Stimulated activated CD8-positive, alpha-beta memory T cell treated with anti-CD3 and anti-CD28 coated beads, Interleukin-12 subunit alpha, Interleukin-12 subunit beta, amount 100 ng/mL, for 1 hour (primary cell): ENCODE measurements around the gene HSPH1.

ENCODE experiments used
- DNase-seq: peaks from one replicate; pipeline ENCODE4 v3.0.0-alpha.2; 2020; ENCODE audit warnings: low read depth

Gene HSPH1

DNA sequence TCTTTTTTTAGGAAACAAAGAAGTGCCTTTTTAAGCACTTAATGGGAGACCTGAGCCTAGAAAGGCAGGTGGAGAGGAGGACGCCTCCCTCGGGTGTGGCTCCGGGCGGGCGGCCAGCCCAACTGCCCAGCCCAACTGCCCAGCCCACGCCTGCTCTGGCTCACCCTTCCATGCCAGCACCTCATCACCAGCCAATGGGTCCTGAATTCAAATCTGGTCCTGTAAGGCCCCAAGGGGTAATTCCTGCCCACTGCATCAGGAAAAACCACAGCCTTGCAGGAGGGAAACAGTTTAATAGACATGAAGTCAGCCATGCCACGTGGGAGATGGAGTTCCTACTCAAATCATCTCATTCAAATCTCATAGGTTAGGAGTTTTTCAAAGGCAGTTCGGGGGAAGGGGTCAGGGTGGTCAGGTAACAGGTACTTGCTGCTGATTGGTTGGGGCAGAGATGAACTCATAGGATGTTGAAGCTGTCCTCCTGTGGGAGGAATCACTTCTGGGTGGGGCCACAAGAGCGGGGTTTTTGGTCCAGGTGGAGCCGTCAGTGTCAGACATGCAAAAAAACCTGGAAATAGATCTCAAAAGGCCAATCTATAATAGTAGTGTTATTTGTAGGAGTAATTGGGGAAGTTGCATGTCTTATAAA is 64.9 kb downstream of the HSPH1 start:
- DNase-seq: no peak

DNA sequence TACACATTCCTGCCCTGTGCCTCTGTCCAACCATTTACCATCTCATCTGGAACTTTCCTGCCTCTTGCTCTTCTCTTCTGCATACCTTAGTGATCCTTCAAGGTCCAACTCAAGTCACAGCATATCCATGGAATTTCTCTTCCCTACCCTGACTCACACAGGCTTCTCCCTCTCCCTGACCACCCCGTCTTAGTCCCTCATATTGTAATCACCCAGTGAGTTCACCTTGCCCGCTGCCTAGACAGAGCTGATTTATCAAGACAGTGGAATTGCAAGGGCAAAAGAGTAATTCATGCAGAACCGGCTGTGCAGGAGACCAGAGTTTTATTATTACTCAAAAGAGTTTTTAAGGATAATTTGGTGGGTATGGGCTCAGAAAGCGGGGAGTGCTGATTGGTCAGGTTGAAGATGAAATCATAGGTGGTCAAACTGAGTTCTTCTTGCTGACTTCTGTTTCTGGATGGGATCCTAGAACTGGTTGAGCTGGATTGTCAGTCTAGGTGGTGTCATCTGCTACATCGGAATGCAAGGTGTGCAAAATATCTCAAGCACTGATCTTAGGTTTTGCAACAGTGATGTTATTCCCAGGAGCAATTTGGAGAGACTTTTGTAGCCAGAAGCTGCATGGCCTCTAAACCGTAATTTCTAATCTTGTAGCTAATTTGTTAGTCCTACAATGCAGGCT is 67.2 kb downstream of the HSPH1 start:
- no peak for DNase-seq

DNA sequence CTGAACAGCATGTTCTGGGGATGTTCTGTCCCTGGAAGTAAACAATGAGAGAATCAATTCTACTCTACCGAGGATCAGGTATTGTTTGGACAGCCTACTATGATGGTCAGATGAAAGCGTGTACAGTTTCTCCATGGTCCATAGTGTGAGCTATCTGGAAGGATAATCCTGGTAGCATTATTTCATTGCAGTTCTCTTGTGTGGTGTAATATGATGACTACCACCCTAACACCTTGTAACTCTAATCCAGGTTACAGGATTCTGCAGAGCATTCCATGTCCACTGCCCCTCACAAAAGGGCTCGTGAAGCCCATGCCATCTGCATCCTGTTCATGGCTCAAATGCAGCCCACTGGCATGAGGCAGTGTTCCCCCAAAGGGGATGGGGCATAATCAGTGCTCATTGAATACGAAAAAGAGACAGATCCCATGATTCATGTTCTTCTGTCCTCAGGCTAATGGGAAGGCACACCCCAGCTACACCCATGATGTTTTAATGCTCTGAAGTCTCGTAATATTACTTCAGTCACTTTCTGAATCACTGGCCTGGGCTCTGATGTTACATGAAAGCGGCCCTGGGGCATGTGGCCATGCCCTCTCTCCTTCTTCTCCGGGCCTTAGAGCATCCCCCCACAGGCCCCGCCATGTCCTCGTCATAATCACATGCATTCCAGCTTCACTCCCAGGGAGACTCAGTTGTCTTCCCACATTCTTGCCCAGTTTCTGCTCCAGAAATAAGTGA is 68.4 kb downstream of the HSPH1 start:
- DNase-seq: no peak

DNA sequence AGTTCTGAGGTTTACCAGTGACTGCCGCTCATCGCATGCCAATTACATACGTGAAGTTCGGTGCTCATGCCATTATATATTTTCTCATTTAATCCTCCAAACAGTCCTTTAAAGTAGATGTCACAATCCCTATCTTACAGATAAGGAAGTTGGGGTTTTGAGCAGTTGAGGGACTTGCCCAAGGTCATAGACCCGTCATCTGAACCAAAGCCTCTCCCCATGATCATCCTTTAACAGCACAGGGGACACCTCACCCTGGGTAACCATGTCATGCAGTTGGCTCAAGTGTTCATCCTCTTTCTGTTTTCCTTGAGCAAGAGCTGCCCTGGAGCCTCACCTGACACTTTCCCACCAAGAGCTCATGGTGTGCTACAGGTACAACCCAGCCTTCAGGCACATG is 69.1 kb downstream of the HSPH1 start:
- no peak for DNase-seq

DNA sequence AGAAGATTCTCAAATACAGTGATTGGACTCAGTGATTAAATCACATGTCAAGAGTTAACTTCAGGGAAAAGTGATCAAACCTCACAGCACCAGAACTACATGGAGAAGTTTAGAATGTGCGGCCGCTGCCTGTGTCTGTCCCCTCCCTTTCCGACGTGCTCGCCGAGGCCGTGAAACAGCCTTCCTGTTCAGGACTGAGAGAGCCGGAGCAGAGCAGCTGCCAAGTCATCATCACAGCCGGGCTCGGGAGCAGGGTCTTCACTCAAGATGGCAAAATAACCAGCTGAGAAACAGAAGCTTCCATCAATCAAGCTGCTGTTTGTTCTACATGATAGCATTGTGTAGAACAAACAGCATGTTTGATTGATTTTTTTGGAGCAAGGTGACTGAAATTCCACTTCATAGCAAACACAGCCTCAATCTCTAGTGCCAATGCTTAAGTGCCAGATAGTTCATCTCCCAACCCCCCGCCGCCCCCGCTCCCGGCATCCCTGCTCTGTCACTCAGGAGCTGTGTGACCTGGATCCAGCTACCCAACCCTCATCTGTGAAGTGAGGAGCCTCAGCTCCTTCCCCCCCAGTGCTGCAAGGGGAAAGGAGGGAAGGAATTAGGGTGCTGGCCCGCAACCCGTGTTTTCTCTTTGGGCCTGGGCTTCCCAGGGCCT is 70.6 kb downstream of the HSPH1 start:
- no peak for DNase-seq

DNA sequence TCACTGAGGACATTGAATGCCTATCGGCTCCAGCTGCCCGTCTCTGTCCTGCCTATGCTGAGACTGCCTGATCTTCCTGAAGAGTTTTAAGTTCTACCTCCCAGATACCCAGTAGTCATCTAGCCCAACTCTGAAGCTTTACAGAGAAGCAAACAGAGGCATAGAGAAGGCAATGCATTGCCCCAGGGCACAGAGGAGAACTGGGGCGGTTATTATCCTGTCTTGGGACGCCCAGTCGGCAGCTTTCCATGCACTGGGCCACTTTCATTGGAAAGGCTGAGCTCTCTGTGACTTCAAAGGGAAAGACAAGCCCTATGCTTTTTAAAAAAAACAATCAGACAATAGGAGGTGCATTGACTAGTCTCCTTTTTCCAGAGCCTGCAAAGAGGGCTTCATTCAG is 71.6 kb downstream of the HSPH1 start:
- no peak for DNase-seq

DNA sequence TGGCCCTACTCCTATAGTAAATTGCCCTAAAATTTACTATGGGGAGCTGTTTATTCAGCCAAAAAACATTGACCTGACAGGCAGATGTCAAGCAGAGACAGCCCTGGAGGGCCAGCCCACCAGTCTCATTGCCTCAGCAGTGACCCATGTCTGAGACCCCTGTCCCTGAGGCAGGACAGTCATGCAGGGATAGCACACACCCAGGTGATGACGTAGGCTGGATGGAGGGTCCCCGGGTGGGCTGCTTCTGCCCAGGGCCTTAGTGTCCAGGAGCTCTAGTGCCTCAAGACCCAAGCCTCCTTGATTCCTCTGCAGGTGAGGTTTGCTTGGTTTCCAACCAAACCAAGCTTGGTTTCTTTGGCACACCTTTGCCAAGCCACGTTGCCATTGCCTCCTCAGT is 72.1 kb downstream of the HSPH1 start:
- no peak for DNase-seq

DNA sequence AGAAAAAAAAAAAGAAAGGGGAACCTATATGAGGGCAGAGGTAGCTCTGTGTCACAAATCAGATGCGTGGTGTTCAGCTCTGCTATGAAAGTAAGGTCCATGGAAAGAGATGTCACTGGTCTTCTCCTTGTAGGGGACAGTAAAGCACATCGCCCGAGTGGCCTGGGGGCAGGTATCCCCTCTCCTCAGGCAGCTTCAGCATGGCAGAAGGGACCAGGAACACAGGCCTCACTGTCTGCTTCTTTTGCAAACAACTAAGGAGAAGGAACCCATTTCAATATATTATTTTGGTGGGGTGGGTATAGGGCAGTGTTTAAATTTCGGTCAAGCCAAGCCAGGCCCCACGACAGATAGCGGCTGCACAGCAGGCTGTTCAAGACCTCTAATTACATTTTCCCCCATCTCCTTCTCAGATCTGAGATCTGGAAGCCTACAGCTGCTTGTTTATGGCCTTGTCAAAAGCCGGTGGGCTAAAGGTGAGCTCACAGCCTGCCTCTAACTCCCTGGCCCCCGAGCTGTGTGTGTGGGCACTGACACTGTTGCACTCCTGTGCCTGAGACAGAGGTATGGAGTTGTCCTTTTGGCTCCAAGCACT is 72.8 kb downstream of the HSPH1 start:
- DNase-seq: no peak
